Suprapubic skin (tissue), 3 donors: ENCODE measurements around the gene TIMM50.

ENCODE experiments used
- CTCF ChIP-seq, 2 donors: fragments of 200-600 bp in 1 of 2; fragments of 450-650 bp in 1 of 2; sonication (generic) in 1 of 2; IDR thresholded peaks; one replicate each; pipeline ENCODE4 v1.5.1; 2016 to 2019; ENCODE audit warnings: antibody characterized with exemption in 2 of 2, mild to moderate bottlenecking in 1 of 2, moderate library complexity in 1 of 2
- POLR2A ChIP-seq, 2 donors: fragments of 450-650 bp; IDR thresholded peaks; one replicate each; pipeline ENCODE4 v1.6.1; 2017; ENCODE audit warnings: antibody characterized with exemption in 2 of 2, mild to moderate bottlenecking in 2 of 2, moderate library complexity in 2 of 2

- TF ChIP-seq CTCF (IDR thresholded peaks at IDR 0.05) (no peak), POLR2A (IDR thresholded peaks at IDR 0.05) (no peak)
Observed at GRCh38 chr19:39533003-39533512, 52.4 kb downstream of the TIMM50 start.
